Lower leg skin (tissue), 3 donors: ENCODE data around the gene RNF43.

Experiments
- POLR2A ChIP-seq, 2 donors: fragments of 450-650 bp; IDR thresholded peaks; one replicate each; pipeline ENCODE4 v1.6.1; 2016 to 2017; ENCODE audit warnings: antibody characterized with exemption in 2 of 2, mild to moderate bottlenecking in 1 of 2, moderate library complexity in 1 of 2
- TF ChIP-seq, protein P1 (sequence below), 3 donors: fragments of 450-650 bp; IDR thresholded peaks; one replicate each; pipeline ENCODE4 v1.5.1; 2016; ENCODE audit warnings: antibody characterized with exemption in 3 of 3, mild to moderate bottlenecking in 3 of 3, moderate library complexity in 2 of 3

DNA sequence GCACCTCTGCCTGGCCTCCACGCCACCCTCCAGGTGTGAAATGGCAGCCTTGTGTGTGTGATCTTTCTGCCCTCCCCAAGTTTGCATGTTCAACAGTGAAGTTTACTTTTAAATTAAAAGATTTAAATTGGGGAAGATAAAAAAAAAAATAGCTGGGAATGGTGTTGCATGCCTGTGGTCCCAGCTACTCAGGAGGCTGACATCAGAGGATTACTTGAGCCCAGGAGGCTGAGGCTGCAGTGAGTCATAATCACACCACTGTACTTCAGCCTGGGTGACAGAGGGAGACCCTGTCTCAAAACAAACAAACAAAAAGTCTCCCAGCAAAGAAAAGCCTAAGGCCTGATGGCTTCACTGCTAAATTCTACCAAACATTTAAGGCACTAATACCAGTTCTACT is 35.4 kb upstream of the RNF43 start:
- no peak for TF ChIP-seq POLR2A (IDR thresholded peaks at IDR 0.05)
- TF ChIP-seq, protein P1, sequence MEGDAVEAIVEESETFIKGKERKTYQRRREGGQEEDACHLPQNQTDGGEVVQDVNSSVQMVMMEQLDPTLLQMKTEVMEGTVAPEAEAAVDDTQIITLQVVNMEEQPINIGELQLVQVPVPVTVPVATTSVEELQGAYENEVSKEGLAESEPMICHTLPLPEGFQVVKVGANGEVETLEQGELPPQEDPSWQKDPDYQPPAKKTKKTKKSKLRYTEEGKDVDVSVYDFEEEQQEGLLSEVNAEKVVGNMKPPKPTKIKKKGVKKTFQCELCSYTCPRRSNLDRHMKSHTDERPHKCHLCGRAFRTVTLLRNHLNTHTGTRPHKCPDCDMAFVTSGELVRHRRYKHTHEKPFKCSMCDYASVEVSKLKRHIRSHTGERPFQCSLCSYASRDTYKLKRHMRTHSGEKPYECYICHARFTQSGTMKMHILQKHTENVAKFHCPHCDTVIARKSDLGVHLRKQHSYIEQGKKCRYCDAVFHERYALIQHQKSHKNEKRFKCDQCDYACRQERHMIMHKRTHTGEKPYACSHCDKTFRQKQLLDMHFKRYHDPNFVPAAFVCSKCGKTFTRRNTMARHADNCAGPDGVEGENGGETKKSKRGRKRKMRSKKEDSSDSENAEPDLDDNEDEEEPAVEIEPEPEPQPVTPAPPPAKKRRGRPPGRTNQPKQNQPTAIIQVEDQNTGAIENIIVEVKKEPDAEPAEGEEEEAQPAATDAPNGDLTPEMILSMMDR (IDR thresholded peaks at IDR 0.05), result no peak
